HG03558 (cell line): ENCODE measurements around the gene RIPK3.
A peak's percentile ranks its signal among the peaks of the same experiment; 100 is the strongest.

Experiments used
- ATAC-seq: cut with Tn5 transposase; IDR thresholded peaks from one replicate; pipeline ENCODE4 v1.9.1; 2021; ENCODE audit warnings: moderate number of reproducible peaks; ENCODE audit not compliant: unreplicated experiment; ENCODE audit errors: extremely low read depth

Gene RIPK3

GRCh38 chr14:24309538-24310264, 30.1 kb downstream of the RIPK3 start, which contains the start of gene LTB4R2:
Gene LTB4R2, plus strand, starts transcription at chr14:24310140. Its CDS starts 525 bp downstream, at chr14:24310665.
- no peak for ATAC-seq

- no peak for ATAC-seq
These were observed 31.3 kb downstream of the RIPK3 start for GRCh38 chr14:24308342-24309124.

GRCh38 chr14:24307575-24308341, 32.0 kb downstream of the RIPK3 start, which contains the start of gene CIDEB:
Gene CIDEB, minus strand, starts transcription at chr14:24307977. Its CDS starts 119 bp downstream, at chr14:24307858.
- ATAC-seq, result no peak

GRCh38 chr14:24307156-24307574, 32.6 kb downstream of the RIPK3 start:
- no peak for ATAC-seq

GRCh38 chr14:24304019-24304387, 35.8 kb downstream of the RIPK3 start:
- no peak for ATAC-seq

GRCh38 chr14:24300326-24300980, 39.3 kb downstream of the RIPK3 start:
- no peak for ATAC-seq

GRCh38 chr14:24299255-24300191, 40.3 kb downstream of the RIPK3 start, which contains the start of the genes DHRS1 and NOP9:
Gene DHRS1, minus strand, starts transcription at chr14:24299780. Its CDS starts 674 bp downstream, at chr14:24299106.
Gene NOP9, plus strand, starts transcription at chr14:24299850. Its CDS starts 105 bp downstream, at chr14:24299955.
- peak; percentile 40 for ATAC-seq

GRCh38 chr14:24298892-24299254, 40.9 kb downstream of the RIPK3 start:
- no peak for ATAC-seq

GRCh38 chr14:24297190-24297964, 42.4 kb downstream of the RIPK3 start:
- ATAC-seq, result peak; percentile 10

- peak; percentile 32 for ATAC-seq
These were observed 43.2 kb downstream of the RIPK3 start for GRCh38 chr14:24296341-24297157.

GRCh38 chr14:24293525-24293924, 46.3 kb downstream of the RIPK3 start:
- ATAC-seq, result no peak

GRCh38 chr14:24292118-24292807, 47.5 kb downstream of the RIPK3 start:
- no peak for ATAC-seq

GRCh38 chr14:24291446-24292117, 48.2 kb downstream of the RIPK3 start:
- ATAC-seq, result no peak

GRCh38 chr14:24290746-24291145, 49.0 kb downstream of the RIPK3 start:
- no peak for ATAC-seq

- no peak for ATAC-seq
These were observed 50.0 kb downstream of the RIPK3 start for GRCh38 chr14:24289649-24290280.

- ATAC-seq, result no peak
These were observed 52.8 kb downstream of the RIPK3 start for GRCh38 chr14:24286996-24287395.
